ENCODE measurements around the gene CFAP90.

CFAP90 gene

DNA sequence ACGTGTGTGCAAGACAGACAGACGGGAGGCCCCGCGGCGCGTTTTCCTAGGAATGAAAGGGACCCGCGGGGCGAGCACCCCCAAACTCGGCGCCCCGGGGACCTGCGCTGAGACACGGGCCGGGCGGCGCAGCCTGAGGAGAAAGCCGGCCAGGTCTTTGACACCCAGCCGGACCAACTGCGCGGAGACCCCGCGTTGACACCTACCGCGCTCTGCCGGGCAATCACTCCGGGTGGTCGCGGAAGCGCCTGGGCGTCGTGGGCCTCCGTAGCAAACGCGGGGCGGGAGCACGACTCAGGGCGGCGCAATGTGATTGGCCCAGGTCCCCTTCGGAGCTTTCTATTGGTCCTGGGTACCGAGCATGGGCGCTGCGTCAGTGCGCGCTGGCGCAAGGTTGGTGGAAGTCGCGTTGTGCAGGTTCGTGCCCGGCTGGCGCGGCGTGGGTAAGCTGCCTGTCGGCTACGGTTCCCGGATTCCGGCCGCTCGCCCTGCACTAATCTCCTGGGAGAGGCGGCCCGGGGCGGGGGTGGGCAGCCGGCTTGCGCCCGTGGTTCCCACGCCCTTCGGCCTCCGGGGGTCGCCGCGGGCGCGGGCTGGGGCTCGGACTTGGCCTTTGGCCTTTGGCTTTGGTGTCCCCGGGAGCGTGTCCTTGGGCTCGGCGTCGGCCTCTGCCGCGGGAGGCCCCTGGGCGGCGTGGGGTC lies 18.0 kb upstream of the CFAP90 start, which contains the start of the genes FASTKD3 and MTRR:
TSS of gene FASTKD3 (minus strand) at position 259 of the 701 bp plus-strand sequence. CDS start 948 bp downstream, outside the sequence.
TSS of gene MTRR (plus strand) at position 376 of the 701 bp plus-strand sequence. CDS start 1,647 bp downstream, outside the sequence.
- H3K4me3 ChIP-seq (ENCODE audit: low read depth, low read length), result peak within 1 kb of the TSS; percentile 87
- peak; percentile 95 for DNase-seq (ENCODE audit: low read depth)
- TF ChIP-seq, protein P1, sequence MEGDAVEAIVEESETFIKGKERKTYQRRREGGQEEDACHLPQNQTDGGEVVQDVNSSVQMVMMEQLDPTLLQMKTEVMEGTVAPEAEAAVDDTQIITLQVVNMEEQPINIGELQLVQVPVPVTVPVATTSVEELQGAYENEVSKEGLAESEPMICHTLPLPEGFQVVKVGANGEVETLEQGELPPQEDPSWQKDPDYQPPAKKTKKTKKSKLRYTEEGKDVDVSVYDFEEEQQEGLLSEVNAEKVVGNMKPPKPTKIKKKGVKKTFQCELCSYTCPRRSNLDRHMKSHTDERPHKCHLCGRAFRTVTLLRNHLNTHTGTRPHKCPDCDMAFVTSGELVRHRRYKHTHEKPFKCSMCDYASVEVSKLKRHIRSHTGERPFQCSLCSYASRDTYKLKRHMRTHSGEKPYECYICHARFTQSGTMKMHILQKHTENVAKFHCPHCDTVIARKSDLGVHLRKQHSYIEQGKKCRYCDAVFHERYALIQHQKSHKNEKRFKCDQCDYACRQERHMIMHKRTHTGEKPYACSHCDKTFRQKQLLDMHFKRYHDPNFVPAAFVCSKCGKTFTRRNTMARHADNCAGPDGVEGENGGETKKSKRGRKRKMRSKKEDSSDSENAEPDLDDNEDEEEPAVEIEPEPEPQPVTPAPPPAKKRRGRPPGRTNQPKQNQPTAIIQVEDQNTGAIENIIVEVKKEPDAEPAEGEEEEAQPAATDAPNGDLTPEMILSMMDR (IDR thresholded peaks at IDR 0.05; ENCODE audit: insufficient read depth, low read depth, low read length, missing control alignments), result no peak

DNA sequence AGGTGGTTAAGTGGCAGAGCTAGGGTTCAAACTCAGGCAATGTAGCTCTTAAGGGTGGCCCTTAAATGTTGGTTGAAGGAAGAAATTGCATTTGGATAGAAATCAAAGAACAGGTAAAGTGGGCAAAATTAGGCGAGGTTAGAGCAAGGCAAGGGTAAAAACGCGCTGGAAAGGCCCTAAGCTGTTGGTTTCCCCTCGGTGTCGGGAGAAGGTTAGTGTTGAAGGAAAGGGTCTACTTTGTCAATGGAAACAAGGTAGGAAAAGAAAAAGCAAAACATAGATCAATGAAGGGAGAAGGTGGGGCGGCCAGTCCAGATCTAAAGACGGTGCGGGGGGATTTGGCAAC lies 17.5 kb upstream of the CFAP90 start:
- DNase-seq (ENCODE audit: low read depth), result no peak
- peak overlapping the region; percentile 87 for H3K4me3 ChIP-seq (ENCODE audit: low read depth, low read length)
- TF ChIP-seq, protein P1 (IDR thresholded peaks at IDR 0.05; ENCODE audit: insufficient read depth, low read depth, low read length, missing control alignments), result no peak

DNA sequence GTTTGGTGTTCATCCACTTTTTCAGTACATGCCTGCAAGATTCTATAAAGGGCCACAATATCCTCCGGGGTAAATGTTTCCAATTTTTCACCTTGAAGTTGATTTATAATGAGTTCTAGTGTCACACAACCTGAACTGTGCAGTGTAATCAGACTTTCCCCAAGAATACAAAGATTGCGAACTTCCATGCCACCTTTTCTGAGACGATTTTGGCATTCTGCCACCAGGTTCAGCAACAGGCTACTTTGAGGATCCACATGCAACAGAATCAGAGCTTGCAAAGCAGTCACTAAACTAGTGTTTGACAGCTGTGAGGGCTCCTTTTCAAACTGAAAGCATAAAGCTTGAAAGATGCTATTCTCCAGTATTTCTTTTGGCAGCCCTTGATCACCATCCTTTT lies 16.3 kb upstream of the CFAP90 start:
- TF ChIP-seq, protein P1 (IDR thresholded peaks at IDR 0.05; ENCODE audit: insufficient read depth, low read depth, low read length, missing control alignments), result no peak
- DNase-seq (ENCODE audit: low read depth), result no peak
- H3K4me3 ChIP-seq (ENCODE audit: low read depth, low read length), result no peak overlapping the region

DNA sequence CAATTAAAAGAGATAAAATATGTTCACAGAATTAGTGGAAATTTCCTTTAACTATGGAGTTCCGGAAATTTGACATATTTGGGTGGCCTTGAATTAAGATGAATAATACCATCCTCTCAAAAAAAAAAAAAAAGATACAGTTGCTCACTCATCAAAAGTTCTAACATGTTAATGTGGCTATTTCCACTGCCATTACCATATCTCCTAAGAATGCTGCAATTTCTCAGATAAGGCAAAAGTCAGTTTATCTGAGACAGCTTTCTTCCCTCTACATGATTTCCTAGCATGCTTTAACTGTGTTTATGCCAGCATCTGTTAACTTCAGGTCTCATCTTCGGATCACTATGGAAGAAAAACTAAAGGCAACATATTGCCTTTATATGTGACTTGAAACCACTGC lies 15.3 kb upstream of the CFAP90 start:
- TF ChIP-seq, protein P1 (IDR thresholded peaks at IDR 0.05; ENCODE audit: insufficient read depth, low read depth, low read length, missing control alignments), result no peak

DNA sequence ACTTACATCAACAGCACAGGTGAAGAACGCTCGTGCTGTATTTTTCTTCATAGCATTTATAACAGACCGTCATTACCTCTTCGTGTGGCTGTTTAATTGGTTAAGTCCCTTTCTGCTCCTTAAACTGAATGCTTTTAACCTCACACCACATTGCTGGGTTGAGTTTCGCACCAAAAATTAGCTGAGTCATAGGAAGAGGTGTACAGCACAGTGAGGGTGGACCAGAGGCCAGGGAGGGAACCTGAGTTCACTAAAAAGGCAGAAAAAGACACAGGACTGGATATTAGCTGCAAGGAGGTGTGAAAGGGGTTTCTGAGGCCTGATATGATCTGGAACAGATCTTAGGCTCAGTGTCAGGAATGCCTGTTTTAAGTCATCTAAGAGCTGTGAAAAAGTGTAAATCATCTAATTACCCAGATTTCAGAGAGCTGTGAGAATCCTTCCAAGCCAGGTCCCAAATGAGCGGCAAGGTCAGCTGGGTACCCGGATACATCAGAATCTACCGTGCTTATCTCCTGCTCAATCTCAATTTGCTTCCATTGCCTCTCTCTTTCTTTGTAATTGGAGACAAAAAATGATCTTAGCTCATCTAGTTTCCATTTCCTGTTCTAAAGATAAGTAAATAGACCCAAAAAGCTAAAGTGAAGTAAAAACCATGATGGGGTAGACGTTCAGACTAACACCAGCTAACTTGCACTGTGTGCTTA lies 7.1 kb upstream of the CFAP90 start:
- no peak for DNase-seq (ENCODE audit: low read depth)
- H3K4me3 ChIP-seq (ENCODE audit: low read depth, low read length), result no peak overlapping the region
- TF ChIP-seq, protein P1 (IDR thresholded peaks at IDR 0.05; ENCODE audit: insufficient read depth, low read depth, low read length, missing control alignments), result no peak

More for the DNA sequence above, 15.3 kb upstream of the CFAP90 start:
- DNase-seq (ENCODE audit: low read depth), result no peak
- no peak overlapping the region for H3K4me3 ChIP-seq (ENCODE audit: low read depth, low read length)

DNA sequence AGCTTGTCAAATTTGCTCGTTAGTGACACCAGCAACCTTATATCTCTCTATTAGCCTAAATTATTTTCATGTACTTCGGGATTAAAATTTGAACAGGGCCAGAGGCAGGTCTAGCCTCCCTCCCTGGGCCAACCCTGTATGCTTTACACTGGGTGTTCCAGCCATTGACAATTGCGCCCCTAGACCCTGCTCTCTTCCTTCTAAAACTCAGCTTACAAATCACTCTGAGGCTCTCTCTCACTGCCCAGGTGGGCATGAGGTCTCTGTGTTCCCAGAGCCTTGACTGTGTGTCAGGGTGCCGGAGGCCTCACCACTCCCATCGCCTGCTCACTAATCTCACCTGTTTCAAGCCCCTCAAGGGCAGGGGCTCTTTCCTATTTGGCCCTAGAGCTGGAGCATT lies 6.4 kb upstream of the CFAP90 start:
- no peak overlapping the region for H3K4me3 ChIP-seq (ENCODE audit: low read depth, low read length)
- no peak for DNase-seq (ENCODE audit: low read depth)
- TF ChIP-seq, protein P1 (IDR thresholded peaks at IDR 0.05; ENCODE audit: insufficient read depth, low read depth, low read length, missing control alignments), result no peak
